G401.6 (cell line): ENCODE measurements around the gene BICD2.
A peak's percentile ranks its signal among the peaks of the same experiment; 100 is the strongest.
"Not testable (repeated sequence)": the region's sequence is repeated elsewhere in the genome, so short reads cannot be mapped to it uniquely, and the experiment has no call there.

Experiments
- FAIRE-seq: peaks from 2 replicates; lab custom pipeline; 2012; peaks lifted over from hg19 to GRCh38; lab: Jason Lieb, UNC

BICD2 gene

GRCh38 chr9:92764381-92764987, at the start of gene BICD2:
Gene BICD2 (minus strand): TSS chr9:92764833. CDS start chr9:92764744, 89 bp downstream.
- no peak for FAIRE-seq

GRCh38 chr9:92809629-92810326, 45.1 kb upstream of the BICD2 start:
- not testable (repeated sequence) for FAIRE-seq

GRCh38 chr9:92808726-92809451, 44.3 kb upstream of the BICD2 start:
- no peak for FAIRE-seq

DNA sequence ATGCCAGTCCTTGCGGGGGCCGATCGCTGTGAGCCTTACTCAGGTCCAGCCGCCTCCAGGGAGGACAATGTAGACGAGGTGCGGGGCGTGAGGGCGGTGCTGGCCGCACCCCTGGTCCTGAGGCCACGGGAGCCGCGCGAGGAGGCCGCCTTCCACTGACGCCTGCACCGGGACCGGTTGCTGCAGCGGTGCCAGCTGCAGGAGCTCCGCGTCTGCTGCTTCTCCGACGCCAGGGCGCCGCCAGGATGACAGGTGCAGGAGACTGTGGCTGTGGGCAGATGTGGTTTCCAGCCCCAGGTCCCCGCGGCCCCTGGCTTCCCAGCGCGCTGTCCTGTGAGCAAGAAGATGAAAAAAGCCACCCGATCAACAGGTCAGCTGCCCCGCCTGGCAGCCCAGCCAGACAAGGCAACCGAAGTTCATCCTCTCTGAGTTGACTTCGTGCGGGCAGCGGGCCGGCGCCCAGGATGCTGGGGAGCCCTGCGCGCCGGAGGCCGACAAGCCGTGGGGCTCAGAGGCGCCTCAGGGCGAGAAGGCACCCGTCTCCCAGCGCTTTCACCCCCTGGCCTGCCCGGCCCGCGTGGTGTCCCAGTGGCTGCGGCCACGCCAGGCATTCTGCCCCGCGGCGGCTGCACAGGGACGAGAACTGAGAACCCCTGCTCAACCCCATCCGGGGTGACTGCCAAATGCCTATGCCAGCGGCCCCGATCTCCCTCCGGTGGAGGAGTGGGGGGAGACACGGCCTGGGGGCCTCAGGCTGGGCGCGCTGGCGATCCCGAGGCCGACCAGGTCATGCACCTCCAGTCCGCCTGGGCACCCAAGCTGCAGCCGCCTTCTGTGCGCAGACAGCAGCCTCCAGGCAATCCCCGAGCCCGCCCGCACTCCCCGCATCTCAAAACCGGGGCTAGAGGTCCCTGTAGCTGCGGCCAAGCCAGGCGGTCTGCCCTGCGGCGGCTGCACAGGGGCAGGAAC, 43.4 kb upstream of the BICD2 start:
- no peak for FAIRE-seq

DNA sequence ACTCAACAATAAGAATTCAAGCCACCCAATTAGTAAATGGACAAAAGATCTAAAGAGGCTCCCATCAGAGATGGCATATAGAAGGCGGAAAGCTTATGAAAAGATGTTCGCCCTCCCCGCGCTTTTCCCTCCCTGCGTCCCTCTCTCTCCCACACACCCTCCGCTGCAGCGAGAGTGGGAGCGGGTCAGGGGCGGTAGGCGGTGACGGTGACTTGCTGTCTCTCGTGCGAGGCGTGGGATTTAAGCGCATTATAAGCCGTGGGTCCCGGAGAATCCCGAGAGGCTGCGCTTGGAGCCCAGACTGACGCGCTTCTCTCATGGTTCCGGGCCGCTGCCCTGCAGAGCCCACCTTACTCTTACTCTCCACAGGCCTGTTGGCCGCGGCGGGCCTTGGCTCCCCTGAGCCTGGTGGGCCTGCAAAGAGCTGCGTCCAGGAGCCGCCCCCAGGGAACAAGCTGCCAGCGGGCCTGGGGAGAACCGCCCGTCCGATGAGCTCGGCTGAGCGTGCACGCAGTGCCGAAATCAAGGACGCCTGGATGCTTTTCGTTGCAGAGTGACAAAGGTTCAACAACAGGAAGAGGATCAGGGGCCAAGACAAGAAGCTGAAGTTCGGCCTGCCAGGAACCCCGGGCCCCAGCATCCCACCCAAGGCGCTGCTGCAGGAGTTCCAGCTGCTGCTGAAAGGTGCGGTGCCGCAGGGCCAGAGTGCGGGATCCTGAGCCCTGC, 42.6 kb upstream of the BICD2 start:
- no peak for FAIRE-seq

- FAIRE-seq, result no peak
Measured at GRCh38 chr9:92804727-92805126, 40.1 kb upstream of the BICD2 start.

DNA sequence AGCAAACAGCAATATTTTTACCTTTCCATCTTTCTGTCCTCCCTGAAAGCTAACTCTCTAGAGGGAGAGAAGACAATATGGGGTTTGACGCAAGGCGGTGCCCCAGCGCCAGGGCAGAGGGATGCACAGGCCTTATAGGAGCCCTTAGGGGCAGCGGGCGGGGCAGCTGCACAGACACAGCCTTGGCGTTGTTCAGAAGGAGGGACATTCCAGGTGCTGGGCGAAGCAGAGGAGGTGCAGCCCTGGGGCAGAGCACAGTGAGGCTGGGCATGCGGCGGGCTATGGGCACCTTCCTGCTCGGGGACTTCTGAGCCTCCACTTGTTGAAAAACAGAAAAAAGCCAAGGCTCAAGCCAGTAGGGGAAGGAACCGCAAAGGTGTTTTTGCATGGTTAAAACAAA, 33.7 kb upstream of the BICD2 start:
- FAIRE-seq, result no peak

GRCh38 chr9:92796337-92796804, 31.7 kb upstream of the BICD2 start:
- FAIRE-seq, result not testable (repeated sequence)

GRCh38 chr9:92795598-92796336, 31.1 kb upstream of the BICD2 start:
- no peak for FAIRE-seq

DNA sequence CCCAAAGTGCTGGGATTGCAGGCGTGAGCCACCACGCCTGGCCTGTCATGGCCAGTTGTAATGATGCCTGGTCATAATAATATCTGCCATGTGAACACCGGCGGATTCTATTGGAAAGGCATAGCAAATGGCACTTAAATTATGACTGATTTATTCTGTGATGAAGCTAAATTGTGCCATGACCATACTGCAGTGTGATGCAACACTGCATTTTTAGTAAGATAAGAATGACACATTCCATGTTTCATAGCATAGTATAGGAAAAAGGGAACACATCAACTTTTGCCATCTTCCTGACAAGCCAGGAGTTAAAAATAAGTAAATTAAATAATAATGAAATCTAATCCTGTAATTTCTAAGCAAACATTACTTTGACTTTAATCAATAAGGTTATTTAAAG, 30.4 kb upstream of the BICD2 start:
- FAIRE-seq, result no peak

DNA sequence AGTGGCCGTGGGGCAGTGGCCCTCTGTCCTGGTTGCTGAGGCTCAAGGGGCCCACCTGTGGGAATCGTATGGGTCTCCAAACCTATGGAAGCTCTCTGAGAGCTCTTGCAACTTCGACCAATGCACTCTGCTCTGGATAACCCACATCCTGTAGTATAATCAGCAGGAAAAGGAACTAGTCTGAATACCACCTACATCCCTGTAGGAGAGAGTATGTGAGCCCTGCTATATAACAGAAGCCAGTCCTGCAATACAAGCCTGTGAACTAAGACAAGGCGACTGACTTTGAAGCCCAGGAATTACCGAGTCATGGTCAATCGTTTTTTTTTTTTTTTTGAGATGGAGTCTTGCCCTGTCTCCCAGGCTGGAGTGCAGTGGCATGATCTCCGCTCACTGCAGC, 29.8 kb upstream of the BICD2 start:
- FAIRE-seq, result no peak

GRCh38 chr9:92790542-92791527, 26.2 kb upstream of the BICD2 start:
- FAIRE-seq, result peak; percentile 90

- no peak for FAIRE-seq
Measured at GRCh38 chr9:92786298-92786697, 21.7 kb upstream of the BICD2 start.

- FAIRE-seq, result no peak
Measured at GRCh38 chr9:92781899-92782298, 17.3 kb upstream of the BICD2 start.

DNA sequence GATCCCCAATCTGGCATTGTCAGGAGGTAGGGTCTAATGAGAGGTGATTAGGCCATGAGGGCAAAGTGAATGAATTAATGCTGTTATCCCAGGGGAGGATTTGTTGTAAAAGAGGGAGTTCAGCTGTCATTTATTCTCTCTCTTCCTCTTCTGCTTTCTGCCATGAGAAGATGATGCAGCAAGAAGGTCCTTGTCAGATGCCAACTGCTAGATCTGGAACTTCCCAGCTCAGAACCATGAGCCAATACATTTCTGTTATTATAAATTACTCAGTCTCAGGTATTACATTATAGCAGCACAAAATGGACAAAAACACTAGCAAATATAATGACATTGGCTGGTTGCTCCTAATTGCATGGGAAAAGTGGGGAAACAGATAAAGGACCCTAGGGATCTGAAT, 15.6 kb upstream of the BICD2 start:
- FAIRE-seq, result no peak

- no peak for FAIRE-seq
Measured at GRCh38 chr9:92775466-92775865, 10.8 kb upstream of the BICD2 start.

DNA sequence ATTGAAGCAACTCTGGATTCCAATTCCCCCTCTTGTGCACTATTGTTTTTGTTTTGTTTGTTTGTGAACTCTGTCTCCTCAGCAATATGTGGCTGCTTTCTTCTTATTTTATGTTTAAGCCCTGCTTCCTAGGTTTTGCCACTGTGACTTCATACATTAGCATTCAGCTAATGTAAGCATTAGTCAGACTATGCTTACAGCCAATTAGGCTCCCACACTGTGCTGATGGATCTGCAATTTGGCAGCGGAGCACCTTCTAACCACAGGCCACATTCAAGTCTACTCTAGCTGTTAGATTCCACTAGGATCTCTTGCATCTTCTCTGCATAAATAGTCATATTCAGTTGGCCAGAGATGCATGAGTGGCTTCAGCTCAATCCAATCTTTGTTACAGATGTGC, 9.6 kb upstream of the BICD2 start:
- no peak for FAIRE-seq

GRCh38 chr9:92773810-92774209, 9.2 kb upstream of the BICD2 start:
- FAIRE-seq, result no peak

DNA sequence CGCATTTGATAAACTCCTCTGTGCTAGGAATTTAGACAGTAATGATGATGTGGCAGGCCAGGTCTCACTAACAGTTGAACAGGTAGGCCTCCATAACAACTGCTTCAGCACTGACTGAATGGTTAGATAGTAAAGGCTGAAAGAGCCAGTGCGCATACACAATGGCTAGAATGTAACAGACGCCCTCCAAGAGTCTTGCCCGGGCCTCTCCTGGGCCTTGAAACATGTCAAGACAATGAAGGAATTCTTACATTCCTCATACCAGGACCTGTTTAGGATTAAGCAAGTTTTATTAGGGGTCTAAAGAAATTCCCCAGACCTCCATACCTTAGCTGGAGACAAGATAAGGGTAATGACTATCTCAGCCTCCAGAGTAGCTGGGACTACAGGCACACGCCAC, 6.7 kb upstream of the BICD2 start:
- FAIRE-seq, result no peak
